NCI-H128 (cell line): ENCODE results near the gene LHX8.

Source experiments
- DNase-seq: peaks from one replicate; lab custom pipeline; 2025; ENCODE audit not compliant: unreplicated experiment; lab: John Stamatoyannopoulos, UW

The LHX8 gene

DNA sequence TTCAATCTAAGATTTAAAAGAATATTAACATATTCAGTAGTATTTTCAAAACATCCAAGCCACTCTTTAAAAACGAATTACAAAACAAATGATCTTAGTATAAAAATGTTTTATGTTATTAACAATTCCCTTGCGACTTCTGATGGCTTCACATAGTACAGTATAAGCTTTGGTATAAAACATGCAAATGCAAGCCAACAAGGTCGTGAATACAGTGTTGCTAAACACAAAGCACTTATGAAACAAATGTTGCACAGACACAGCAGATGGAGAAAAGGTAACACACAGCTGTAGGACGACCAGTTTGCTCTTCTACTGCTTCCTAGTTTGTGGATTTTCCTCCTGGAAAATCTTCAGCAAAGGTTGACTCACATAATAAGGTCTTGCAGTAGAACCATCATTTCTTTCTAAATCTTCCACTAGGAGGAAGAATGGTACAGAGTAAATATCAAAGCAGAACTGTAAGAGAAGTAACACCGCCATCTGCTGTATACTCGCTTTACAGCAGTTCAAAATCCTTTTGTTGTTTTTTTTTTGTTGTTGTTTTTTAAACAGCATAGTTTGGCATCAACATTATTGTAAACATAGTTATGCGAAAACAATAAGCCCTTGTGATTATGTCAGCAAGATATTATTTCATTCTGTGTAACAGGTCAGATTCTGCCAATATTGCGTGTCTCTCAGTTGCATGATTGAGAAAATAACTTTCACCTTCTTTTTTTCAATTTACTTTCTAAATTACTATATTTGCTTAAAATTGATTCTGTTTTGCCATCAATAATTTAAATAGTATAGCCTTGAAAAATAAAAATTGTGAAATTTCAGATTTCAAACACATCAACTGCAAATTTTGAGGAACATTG is 69.5 kb downstream of the LHX8 start:
- DNase-seq, result no peak

DNA sequence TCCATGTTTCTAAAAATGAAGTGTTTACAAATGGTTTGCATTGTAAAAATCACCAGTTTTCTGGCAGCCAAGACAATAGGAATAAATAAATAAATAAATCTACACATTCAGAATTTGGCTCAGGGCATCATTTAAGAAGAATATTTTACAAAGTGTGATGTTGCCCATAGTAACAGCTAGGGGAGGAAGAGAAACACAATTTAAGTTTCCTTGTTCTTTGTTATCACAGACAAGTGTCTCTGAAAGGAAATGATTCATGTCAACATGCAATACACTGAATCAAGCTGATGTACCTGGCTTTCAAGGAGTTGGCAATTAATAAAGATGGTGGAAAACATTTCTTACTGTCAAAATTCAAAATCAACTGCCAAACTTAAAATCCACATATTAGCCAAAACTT is 74.7 kb downstream of the LHX8 start:
- no peak for DNase-seq
